GM18508 (cell line): Measurements from ENCODE around the gene APOB.
"Not testable (repeated sequence)": the region's sequence is repeated elsewhere in the genome, so short reads cannot be mapped to it uniquely, and the experiment has no call there.

ENCODE experiments used
- ATAC-seq: cut with Tn5 transposase; IDR thresholded peaks from one replicate; pipeline ENCODE4 v1.9.1; 2021; ENCODE audit warnings: moderate number of reproducible peaks; ENCODE audit not compliant: insufficient read depth, unreplicated experiment

APOB gene

DNA sequence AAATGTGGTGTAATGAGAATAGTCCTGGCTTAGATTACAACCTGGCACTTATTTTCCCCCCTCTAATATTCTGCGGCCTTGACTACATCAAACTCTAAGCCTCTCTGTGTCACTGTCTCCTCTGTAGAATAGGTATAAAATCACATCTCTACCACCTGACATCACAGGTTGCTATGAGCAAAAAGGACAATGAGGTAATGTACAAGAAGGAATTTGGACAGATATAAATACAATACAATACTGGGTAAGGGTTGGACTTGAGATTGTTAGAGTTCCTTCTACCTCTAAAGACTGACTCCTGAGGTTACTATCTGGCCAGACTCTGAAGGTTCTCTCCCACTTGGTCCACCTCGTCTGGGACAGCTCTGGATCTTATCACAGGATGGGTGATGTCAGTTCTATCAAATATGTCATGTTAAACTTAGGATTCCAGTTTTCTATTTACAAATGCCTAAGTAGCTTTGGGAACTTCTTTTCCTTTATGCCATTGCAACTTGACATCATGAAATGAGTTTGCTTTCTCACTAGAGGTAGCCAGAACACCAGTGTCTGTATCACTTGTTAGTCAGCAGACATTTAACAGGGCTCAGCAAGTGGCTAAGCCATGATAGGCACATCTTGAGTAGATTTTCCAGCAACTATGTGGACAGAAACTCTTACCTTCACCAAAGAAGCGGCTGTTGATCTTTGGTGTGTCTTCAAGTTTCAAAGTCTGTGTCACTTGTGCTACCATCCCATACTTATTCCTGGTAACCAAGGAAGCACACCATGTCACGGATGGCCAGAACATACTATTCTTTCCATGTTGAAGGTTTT is 9.5 kb downstream of the APOB start:
- ATAC-seq = no peak

- ATAC-seq = no peak
These were observed 10.4 kb downstream of the APOB start for GRCh38 chr2:21033237-21034155.

- ATAC-seq = no peak
These were observed 11.3 kb downstream of the APOB start for GRCh38 chr2:21032338-21033236.

GRCh38 chr2:21030983-21031968 is 12.6 kb downstream of the APOB start:
- ATAC-seq = no peak

DNA sequence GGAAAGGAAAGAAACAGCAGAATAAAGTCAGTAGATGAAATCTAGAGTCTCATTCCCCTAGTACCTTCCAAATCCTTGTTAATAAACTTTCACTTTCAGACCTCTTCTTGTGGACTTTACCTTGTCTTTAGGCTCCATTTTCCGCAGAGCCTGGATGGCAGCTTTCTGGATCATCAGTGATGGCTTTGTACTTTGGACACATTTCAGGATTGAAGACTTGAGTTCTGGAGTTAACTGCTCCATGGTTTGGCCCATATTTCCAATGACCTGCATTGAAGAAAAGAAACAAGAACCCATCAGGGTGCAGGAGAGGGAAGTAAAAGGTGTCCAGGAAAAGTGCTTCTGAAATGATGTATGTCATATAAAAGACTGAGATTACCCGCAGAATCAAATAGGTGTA is 14.4 kb downstream of the APOB start:
- no peak for ATAC-seq

DNA sequence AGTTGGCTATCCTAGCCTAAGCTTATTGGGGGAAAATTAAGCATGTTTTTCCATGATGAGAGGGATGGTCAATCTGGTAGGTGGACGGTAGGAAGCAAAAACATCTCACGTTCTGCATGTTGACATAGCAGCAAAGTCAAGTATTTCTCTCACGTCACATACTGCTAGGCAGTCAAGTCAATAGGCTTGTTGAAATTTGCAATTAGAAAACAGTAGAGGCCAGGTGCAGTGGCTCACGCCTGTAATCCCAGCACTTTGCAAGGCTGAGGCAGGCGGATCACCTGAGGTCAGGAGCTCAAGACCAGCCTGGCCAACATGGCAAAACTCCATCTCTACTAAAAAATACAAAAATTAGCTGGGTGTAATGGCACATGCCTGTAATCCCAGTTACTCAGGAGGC is 14.9 kb downstream of the APOB start:
- not testable (repeated sequence) for ATAC-seq

- no peak for ATAC-seq
These were observed 15.6 kb downstream of the APOB start for GRCh38 chr2:21028021-21028947.

DNA sequence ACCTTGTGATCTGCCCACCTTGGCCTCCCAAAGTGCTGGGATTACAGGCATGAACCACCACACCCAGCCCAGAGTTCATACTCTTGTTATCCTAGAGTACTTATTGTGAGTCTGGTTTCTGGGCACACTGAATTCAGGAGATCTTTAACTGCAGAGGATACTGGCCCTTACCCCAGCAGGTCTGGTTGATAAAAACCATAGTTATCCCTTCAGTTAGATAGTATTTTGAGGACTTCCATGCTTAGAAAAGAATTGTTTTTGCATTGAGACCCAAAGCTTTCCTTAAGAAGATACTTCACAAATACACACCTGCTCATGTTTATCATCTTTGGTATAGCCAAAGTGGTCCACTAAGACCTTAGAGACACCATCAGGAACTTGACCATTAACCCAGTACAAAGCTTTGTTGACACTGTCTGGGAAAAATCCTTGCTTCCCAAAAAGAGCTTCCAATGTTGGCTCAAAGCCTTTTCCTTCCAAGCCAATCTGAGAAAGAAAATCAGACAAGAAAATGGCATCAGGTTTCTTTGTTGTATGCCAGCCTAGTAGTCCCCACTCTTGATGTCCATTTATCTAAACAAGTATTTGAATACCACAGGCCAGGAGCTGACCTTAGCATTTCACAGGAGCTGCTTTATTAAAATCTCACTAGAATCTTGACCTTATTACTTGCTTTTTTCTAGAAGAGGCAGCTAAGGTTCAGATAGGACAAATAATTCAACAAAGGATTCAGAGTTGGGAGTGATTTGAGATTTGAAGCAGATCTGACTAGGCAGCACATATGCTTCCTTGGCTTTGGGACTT is 17.2 kb downstream of the APOB start:
- ATAC-seq = no peak

DNA sequence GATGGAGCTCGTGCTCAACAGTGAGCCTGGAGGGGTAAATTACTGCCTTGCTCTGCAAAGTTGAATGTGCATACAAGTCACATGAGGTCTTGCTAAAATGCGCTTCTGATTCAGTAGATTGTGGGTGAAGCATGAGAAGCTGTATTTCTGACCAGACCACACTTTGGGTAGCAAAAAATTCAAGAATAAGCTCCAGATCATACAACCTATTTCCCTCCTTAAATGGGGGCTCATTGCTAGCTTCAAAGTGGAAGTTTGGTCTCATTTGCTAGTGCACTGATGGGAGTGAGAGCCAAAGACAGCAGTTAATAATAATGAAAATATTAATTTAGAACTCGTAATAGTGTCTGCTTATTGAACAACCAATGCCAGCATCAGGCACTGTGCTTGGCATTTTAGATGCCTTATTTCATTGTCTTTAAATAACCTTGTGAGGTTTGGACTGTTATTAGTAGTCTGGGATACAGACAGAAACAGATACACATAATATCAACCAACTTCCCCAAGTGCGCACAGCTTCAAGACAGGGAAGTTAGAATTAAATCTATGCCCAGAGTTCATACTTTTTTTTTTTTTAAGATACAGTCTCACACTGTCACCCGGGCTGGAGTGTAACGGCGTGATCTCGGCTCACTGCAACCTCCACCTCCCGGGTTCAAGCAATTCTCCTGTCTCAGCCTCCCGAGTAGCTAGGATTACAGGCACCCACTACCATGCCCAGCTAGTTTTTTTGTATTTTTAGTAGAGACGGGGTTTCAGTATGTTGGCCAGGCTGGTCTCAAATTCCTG is 18.0 kb downstream of the APOB start:
- no peak for ATAC-seq

DNA sequence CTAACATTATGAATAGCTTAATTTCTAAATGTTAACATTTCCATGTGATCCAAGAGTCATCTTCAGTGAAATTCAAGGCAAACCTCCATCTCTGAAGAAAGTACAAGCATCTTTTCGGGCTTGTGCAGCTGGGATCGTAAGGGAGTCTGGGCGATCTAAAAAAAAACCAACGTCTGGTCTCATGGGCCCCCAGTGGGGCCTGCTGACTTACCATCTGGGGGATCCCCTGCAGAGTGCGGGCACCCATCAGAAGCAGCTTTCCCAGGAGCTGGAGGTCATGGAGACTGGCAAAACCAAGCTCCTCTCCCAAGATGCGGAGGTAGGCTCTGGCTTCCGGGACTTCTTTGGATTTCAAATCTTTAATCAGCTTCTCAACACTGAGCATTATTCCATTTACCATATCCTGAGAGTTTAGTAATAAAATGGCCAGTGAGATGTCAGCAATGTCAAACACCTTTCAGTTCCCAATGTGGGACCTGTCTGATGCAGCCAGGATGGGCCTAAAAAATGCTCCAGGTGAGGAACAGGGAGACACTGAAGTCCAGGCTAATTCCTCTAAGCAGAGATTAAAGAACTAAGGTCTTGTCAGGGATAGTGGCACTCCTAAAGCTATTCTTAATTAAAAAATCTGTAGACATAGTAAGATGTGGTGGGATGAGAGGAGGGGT is 19.0 kb downstream of the APOB start:
- no peak for ATAC-seq

DNA sequence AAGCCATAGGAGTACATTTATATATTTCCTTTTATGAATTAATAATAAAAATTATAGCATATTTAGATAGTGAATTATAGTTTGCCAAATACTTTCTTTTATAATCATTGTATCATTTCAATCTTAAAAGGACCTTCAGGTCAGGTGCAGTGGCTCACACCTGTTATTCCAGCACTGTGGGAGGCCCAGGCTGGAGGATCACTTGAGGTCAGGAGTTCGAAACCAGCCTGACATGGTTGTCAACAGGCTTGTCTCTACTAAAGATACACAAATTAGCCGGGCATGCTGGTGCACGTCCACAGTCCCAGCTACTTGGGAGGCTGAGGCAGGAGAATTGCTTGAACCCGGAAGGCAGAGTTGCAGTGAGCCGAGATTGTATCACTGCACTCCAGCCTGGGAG is 19.7 kb downstream of the APOB start:
- ATAC-seq = no peak

GRCh38 chr2:21023419-21024181 is 20.3 kb downstream of the APOB start:
- no peak for ATAC-seq

- no peak for ATAC-seq
These were observed 21.0 kb downstream of the APOB start for GRCh38 chr2:21022792-21023367.

DNA sequence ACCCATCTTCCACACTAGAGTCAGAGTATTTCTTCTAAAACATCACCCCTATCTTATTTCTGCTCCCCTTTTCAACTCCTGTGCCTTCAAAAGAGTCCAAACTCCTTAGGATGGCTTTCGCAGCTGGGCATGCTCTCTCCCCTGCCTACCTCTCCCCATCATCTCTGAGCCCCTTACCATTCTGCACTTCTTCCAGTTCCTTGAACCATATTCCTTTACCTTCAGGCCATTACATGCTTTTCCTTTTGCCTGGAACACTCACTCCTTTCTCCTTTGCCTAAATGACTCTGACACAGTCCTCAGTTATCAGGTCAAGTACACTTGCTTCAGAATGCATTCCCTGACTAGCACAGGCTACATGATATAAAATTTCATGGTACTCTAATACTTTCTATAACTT is 22.4 kb downstream of the APOB start:
- ATAC-seq = no peak

- no peak for ATAC-seq
These were observed 23.1 kb downstream of the APOB start for GRCh38 chr2:21020668-21021288.
